Keratinocyte (primary cell): ENCODE data around the gene RNF26.

Experiments
- CTCF ChIP-seq, 3 experiments: IDR thresholded peaks in 1 of 3; conservative IDR thresholded peaks in 1 of 3; optimal IDR thresholded peaks in 1 of 3; 2 replicates in 2 of 3; 3 replicates in 1 of 3; pipeline versions ENCODE3 to v1.5.1; 2011; ENCODE audit warnings: low read length in 3 of 3, mild to moderate bottlenecking in 3 of 3, moderate library complexity in 2 of 3, control low read depth in 1 of 3, inconsistent platforms in 1 of 3; ENCODE audit not compliant: insufficient read depth in 2 of 3; ENCODE audit errors: extremely low read depth in 1 of 3
- EZH2 ChIP-seq: IDR thresholded peaks from one replicate; pipeline ENCODE4 v1.6.1; 2012; ENCODE audit warnings: inconsistent platforms, mild to moderate bottlenecking, low read length, moderate library complexity

GRCh38 chr11:119374632-119375336 is 40.5 kb downstream of the RNF26 start:
- TF ChIP-seq CTCF (optimal IDR thresholded peaks at IDR 0.05 in 1 of 3, IDR thresholded peaks at IDR 0.05 in 1 of 3, conservative IDR thresholded peaks at IDR 0.05 in 1 of 3; ENCODE audit: extremely low read depth in 1 of 3, insufficient read depth in 2 of 3, low read length in 3 of 3) = no peak
- no peak for TF ChIP-seq EZH2
